ENCODE measurements around the gene NHEJ1. TPM values are rescaled to one million over a fixed set of nuclear protein-coding genes. Genes with fewer than 3 reads are reported as not detected.
A peak's percentile ranks its signal among the peaks of the same experiment; 100 is the strongest.

NHEJ1 gene
- total and polyA plus RNA-seq, 2 of the 13 experiments (the other 11 are each of a cell fraction or from before 2014, with no cell fraction given) = 30.0 to 30.7 TPM

DNA sequence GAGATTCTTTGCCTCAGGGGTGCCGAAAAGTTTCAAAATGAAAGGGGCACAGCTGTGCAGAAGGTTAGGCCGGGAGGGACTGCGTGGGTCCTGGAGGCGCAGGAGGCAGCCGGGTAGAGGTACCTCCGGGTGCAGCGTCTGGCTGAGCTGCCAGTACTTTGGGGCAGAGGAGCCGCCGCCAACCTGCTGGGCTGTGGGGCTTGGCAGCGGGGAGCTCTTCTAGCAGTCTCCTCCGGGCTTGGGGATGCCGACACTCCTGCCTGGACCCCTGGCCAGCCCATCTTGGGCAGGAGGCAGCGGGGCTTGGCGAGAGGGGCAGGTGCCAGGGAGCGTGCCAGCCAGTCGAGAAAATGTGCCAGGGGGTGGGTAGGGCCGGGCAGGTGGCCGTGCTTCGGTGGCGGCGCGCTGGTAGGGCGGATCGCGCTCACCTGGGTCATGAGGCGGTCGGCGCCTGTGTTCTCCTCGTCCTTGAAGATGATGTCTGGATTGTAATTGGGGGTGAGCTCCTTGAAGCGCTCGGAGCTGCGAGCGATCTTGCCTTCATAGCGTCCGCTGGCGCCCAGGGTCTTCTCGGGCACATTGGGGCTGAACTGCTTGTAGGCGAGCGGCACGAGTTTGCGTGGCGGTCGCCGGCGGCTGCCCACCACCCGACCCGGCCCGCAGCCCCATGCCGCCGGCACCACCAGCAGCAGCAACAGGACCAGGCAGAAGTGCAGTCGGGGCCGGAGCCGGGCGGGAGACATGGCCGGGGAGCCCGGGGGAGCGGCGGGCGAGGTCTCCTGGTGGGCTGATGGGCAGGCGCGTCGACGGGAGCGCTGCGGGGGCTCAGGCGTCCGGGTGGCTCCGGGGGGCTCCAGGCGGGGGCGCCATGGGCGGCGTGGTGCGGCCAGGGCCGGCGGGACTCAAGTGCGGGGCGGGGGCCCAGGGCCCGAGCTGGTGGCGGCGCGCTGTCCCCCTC lies 100.6 kb downstream of the NHEJ1 start (continued):
- TF ChIP-seq, protein P1, sequence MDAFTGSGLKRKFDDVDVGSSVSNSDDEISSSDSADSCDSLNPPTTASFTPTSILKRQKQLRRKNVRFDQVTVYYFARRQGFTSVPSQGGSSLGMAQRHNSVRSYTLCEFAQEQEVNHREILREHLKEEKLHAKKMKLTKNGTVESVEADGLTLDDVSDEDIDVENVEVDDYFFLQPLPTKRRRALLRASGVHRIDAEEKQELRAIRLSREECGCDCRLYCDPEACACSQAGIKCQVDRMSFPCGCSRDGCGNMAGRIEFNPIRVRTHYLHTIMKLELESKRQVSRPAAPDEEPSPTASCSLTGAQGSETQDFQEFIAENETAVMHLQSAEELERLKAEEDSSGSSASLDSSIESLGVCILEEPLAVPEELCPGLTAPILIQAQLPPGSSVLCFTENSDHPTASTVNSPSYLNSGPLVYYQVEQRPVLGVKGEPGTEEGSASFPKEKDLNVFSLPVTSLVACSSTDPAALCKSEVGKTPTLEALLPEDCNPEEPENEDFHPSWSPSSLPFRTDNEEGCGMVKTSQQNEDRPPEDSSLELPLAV (CRISPR knock-in tag; conservative IDR thresholded peaks at IDR 0.05; ENCODE audit: low read depth) = 0 out of 2 replicates have a peak, but pooled peaks have one; percentile 28
- no peak for TF ChIP-seq ZNF446 (CRISPR knock-in tag; IDR thresholded peaks at IDR 0.05)
- TF ChIP-seq ZNF350 (CRISPR knock-in tag; IDR thresholded peaks at IDR 0.05; ENCODE audit: borderline replicate concordance, low read depth) = no peak
- TF ChIP-seq ZNF33B (CRISPR knock-in tag; IDR thresholded peaks at IDR 0.05) = 0 out of 2 replicates have a peak, but pooled peaks have one; percentile 23
- TF ChIP-seq, protein P2, sequence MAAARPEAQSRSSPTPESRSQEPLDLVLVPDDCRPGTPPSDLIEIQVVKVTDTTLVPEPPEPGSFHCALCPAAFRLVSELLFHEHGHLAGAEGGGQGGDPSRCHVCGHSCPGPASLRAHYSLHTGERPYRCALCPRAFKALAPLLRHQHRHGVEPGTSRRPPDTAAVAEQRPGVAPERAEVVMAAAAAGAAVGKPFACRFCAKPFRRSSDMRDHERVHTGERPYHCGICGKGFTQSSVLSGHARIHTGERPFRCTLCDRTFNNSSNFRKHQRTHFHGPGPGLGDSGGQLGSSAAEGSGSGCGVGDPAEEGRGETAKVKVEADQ (CRISPR knock-in tag; IDR thresholded peaks at IDR 0.05; ENCODE audit: borderline replicate concordance) = 0 out of 2 replicates have a peak, but pooled peaks have one; percentile 3
- TF ChIP-seq RBFOX2 (IDR thresholded peaks at IDR 0.05; ENCODE audit: low read depth, low read length) = peak; percentile 17; the same call in 1 of the 2 replicates
- TF ChIP-seq ZNF83 (CRISPR knock-in tag; IDR thresholded peaks at IDR 0.05; ENCODE audit: borderline replicate concordance) = no peak
- no peak for TF ChIP-seq KMT2B (CRISPR knock-in tag; IDR thresholded peaks at IDR 0.05)
- TF ChIP-seq PITX1 (CRISPR knock-in tag; IDR thresholded peaks at IDR 0.05) = peak; percentile 47; the same call in 1 of the 2 replicates
- peak; percentile 59; the same call in 1 of the 2 replicates for TF ChIP-seq ZNF225 (CRISPR knock-in tag; IDR thresholded peaks at IDR 0.05)
- TF ChIP-seq, protein P3, sequence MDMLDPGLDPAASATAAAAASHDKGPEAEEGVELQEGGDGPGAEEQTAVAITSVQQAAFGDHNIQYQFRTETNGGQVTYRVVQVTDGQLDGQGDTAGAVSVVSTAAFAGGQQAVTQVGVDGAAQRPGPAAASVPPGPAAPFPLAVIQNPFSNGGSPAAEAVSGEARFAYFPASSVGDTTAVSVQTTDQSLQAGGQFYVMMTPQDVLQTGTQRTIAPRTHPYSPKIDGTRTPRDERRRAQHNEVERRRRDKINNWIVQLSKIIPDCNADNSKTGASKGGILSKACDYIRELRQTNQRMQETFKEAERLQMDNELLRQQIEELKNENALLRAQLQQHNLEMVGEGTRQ (IDR thresholded peaks at IDR 0.05; ENCODE audit: low read depth, low read length) = no peak
- TF ChIP-seq, protein P3 (CRISPR knock-in tag; IDR thresholded peaks at IDR 0.05; ENCODE audit: borderline replicate concordance) = 0 out of 2 replicates have a peak, but pooled peaks have one; percentile 55
- TF ChIP-seq FOXC1 (CRISPR knock-in tag; IDR thresholded peaks at IDR 0.05; ENCODE audit: borderline replicate concordance) = 0 out of 2 replicates have a peak, but pooled peaks have one; percentile 10
- TF ChIP-seq ZNF768 (CRISPR knock-in tag; IDR thresholded peaks at IDR 0.05) = peak; percentile 10; the same call in 1 of the 2 replicates
- TF ChIP-seq ZNF598 (CRISPR knock-in tag; IDR thresholded peaks at IDR 0.05; ENCODE audit: borderline replicate concordance) = peak; percentile 71; the same call in 1 of the 2 replicates
- TF ChIP-seq, protein P4, sequence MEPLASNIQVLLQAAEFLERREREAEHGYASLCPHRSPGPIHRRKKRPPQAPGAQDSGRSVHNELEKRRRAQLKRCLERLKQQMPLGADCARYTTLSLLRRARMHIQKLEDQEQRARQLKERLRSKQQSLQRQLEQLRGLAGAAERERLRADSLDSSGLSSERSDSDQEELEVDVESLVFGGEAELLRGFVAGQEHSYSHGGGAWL (CRISPR knock-in tag; IDR thresholded peaks at IDR 0.05) = 0 out of 2 replicates have a peak, but pooled peaks have one; percentile 21
- TF ChIP-seq EZH2 (conservative IDR thresholded peaks at IDR 0.05; ENCODE audit: low read depth, low read length) = peak; percentile 97
- peak; percentile 61 for TF ChIP-seq ZNF777 (CRISPR knock-in tag; IDR thresholded peaks at IDR 0.05)
- TF ChIP-seq ZNF883 (CRISPR knock-in tag; IDR thresholded peaks at IDR 0.05; ENCODE audit: not compliant biosample characterization) = no peak
- TF ChIP-seq ELF1 (CRISPR knock-in tag; IDR thresholded peaks at IDR 0.05) = no peak
- TF ChIP-seq EHMT2 (IDR thresholded peaks at IDR 0.05; ENCODE audit: borderline replicate concordance, low read depth, low read length) = no peak
- TF ChIP-seq, protein P5, sequence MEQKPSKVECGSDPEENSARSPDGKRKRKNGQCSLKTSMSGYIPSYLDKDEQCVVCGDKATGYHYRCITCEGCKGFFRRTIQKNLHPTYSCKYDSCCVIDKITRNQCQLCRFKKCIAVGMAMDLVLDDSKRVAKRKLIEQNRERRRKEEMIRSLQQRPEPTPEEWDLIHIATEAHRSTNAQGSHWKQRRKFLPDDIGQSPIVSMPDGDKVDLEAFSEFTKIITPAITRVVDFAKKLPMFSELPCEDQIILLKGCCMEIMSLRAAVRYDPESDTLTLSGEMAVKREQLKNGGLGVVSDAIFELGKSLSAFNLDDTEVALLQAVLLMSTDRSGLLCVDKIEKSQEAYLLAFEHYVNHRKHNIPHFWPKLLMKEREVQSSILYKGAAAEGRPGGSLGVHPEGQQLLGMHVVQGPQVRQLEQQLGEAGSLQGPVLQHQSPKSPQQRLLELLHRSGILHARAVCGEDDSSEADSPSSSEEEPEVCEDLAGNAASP (CRISPR knock-in tag; IDR thresholded peaks at IDR 0.05; ENCODE audit: borderline replicate concordance) = no peak

Data from HepG2 (cell line).